ENCODE data around the gene MRPL28.

DNA sequence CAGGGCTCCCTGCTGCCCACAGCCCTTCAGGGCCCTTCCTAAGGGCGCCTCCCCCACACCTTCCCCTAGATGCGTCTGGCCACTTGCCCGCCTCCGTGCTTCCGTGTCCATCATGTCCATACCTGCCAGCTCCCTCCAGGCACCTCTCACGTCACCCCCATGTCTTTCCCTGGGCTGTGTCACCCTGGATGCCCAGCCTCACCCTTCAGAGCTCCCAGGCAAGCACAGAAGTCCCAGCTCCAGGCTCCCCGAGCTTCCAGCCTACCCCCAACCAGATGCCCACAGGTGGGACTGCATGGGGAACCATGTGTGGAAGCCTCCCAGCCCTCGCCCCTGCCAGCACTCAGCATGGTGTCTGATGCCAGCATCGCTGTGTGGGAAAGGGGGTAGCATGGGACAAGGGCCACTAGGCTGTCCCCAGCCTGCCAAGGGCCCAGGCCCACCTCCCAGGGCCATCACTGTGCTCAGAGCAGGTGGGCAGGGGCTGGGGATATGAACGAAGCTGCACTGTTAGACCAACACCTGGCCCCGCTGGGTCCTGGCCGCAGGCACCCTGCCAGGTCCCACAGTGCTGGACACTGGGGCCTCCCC lies 16.0 kb downstream of the MRPL28 start:
- TF ChIP-seq, protein P1, sequence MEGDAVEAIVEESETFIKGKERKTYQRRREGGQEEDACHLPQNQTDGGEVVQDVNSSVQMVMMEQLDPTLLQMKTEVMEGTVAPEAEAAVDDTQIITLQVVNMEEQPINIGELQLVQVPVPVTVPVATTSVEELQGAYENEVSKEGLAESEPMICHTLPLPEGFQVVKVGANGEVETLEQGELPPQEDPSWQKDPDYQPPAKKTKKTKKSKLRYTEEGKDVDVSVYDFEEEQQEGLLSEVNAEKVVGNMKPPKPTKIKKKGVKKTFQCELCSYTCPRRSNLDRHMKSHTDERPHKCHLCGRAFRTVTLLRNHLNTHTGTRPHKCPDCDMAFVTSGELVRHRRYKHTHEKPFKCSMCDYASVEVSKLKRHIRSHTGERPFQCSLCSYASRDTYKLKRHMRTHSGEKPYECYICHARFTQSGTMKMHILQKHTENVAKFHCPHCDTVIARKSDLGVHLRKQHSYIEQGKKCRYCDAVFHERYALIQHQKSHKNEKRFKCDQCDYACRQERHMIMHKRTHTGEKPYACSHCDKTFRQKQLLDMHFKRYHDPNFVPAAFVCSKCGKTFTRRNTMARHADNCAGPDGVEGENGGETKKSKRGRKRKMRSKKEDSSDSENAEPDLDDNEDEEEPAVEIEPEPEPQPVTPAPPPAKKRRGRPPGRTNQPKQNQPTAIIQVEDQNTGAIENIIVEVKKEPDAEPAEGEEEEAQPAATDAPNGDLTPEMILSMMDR (IDR thresholded peaks at IDR 0.05; ENCODE audit: insufficient read depth, low read length, poor library complexity, severe bottlenecking), result no peak
- TF ChIP-seq EZH2phosphoT487 (conservative IDR thresholded peaks at IDR 0.05; ENCODE audit: low read length), result no peak
